PC-9 (cell line): ENCODE data around the gene LPCAT1. TPM values are rescaled to one million over a fixed set of nuclear protein-coding genes. Genes with fewer than 3 reads are reported as not detected.

Source experiments
- BruUV-seq: library from RNA; stranded (reverse); fragments of 400-500 nt; replicated peaks from 2 replicates; lab custom pipeline; 2021; lab: Mats Ljungman, UMichigan
- CTCF ChIA-PET: fragments of 300-600 bp; sonication (Branson Sonifier 250); formaldehyde crosslinking; loops from one replicate; lab custom pipeline; 2022; ENCODE audit warnings: antibody characterized with exemption; lab: Charles Lee
- POLR2A ChIA-PET: fragments of 300-600 bp; sonication (Branson Sonifier 250); formaldehyde crosslinking; loops from one replicate; lab custom pipeline; 2022; ENCODE audit warnings: antibody characterized with exemption; ENCODE audit not compliant: unreplicated experiment; lab: Charles Lee
- DNase-seq, 2 experiments: peaks; one replicate each; pipeline versions ENCODE4 v3.0.0 to v3.0.0-alpha.2; 2015 to 2022; ENCODE audit warnings: mixed read lengths in 1 of 2
- H2AFZ ChIP-seq: fragments of 200-600 bp; sonication (generic); 2 replicates; pipeline ENCODE4 v1.8.1; 2017; ENCODE audit warnings: antibody characterized with exemption
- H3F3A ChIP-seq: fragments of 200-600 bp; sonication (generic); 2 replicates; pipeline ENCODE4 v1.8.1; 2017; ENCODE audit warnings: antibody characterized with exemption, mild to moderate bottlenecking, low read depth; ENCODE audit not compliant: insufficient read depth
- H3K27ac ChIP-seq: fragments of 200-600 bp; sonication (generic); 2 replicates; pipeline ENCODE4 v1.6.1; 2016; ENCODE audit warnings: mixed run types
- H3K27me3 ChIP-seq: fragments of 200-600 bp; sonication (generic); 2 replicates; pipeline ENCODE4 v1.6.1; 2016; ENCODE audit warnings: low read depth, mixed run types; ENCODE audit not compliant: insufficient read depth
- H3K36me3 ChIP-seq: fragments of 200-600 bp; sonication (generic); 2 replicates; pipeline ENCODE4 v1.6.1; 2016; ENCODE audit warnings: low read depth, mixed run types
- H3K4me1 ChIP-seq: fragments of 200-600 bp; sonication (generic); replicated peaks from 2 replicates; pipeline ENCODE4 v1.6.1; 2016; ENCODE audit warnings: mixed run types; ENCODE audit not compliant: insufficient read depth
- H3K4me2 ChIP-seq: fragments of 200-600 bp; sonication (generic); 2 replicates; pipeline ENCODE4 v1.6.1; 2017; ENCODE audit warnings: mixed run types
- H3K4me3 ChIP-seq: fragments of 200-600 bp; sonication (generic); 2 replicates; pipeline ENCODE4 v1.6.1; 2016; ENCODE audit warnings: mixed run types
- H3K79me2 ChIP-seq: fragments of 200-600 bp; sonication (generic); 2 replicates; pipeline ENCODE4 v1.6.1; 2017; ENCODE audit warnings: low read depth, mixed run types
- H3K9me2 ChIP-seq: fragments of 200-600 bp; sonication (generic); 2 replicates; pipeline ENCODE4 v1.8.1; 2017; ENCODE audit warnings: mild to moderate bottlenecking; ENCODE audit not compliant: insufficient read depth
- H3K9me3 ChIP-seq: fragments of 200-600 bp; sonication (generic); 2 replicates; pipeline ENCODE4 v1.8.1; 2016; ENCODE audit warnings: low read depth; ENCODE audit not compliant: insufficient read depth
- H4K20me1 ChIP-seq: fragments of 200-600 bp; sonication (generic); 2 replicates; pipeline ENCODE4 v1.8.1; 2017; ENCODE audit not compliant: insufficient read depth
- CTCF ChIP-seq: fragments of 200-600 bp; sonication (generic); conservative IDR thresholded peaks from 2 replicates; pipeline ENCODE4 v1.6.1; 2017; ENCODE audit warnings: mixed run types, antibody characterized with exemption, mild to moderate bottlenecking, moderate library complexity
- EZH2 ChIP-seq: fragments of 200-600 bp; sonication (generic); IDR thresholded peaks from 2 replicates; pipeline ENCODE4 v1.8.0; 2017; ENCODE audit warnings: antibody characterized with exemption, low read depth
- intact Hi-C: fragments of 100-400 bp; cut with micrococcal nuclease; formaldehyde crosslinking; loops from one replicate; pipeline ENCODE4 v1.10.0; 2022; ENCODE audit not compliant: unreplicated experiment
- total RNA-seq: library from RNA; stranded (reverse); gene quantifications from 2 replicates; pipeline ENCODE4 v1.2.3, GENCODE V29; 2021

Gene LPCAT1
- total RNA-seq, 1 experiment from 2014 or later = 96.1 TPM

DNA sequence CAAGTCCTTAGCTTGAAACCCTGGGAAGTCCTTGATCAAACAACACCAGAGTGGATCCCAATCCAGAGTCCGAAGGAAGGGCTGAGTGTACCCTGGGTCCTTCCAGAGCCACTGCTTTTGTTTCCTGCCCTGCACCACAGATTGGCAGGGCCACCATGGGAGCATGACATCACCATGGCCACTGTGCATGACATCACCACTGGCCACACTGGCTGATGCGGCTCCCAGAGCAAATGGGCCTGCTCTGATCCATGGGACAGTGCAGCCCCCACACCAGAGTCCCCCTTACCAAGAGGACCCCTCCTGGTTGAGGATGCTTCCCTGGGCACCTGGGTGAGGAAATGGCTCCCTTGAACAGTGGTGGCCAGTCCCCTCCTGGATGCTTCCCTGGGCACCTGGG lies 88.4 kb downstream of the LPCAT1 start:
- H3K27ac ChIP-seq = no peak overlapping the region
- H3K4me3 ChIP-seq = no peak overlapping the region
- intact Hi-C loops = no loop called here
- H3K27me3 ChIP-seq = peaks cover 97% of the 10 kb centered on the region
- H3K79me2 ChIP-seq = no peaks in the 10 kb centered on the region
- ChIA-PET POLR2A (no interaction called here), CTCF (no interaction called here)
- no peaks in the 10 kb centered on the region for H3K36me3 ChIP-seq
- no TSS peak for BruUV-seq
- no peak overlapping the region for H2AFZ ChIP-seq
- no peaks in the 10 kb centered on the region; the same call in 1 of the 2 replicates for H3K9me3 ChIP-seq
- TF ChIP-seq CTCF (no peak), EZH2 (no peak)
- H4K20me1 ChIP-seq = no peaks in the 10 kb centered on the region
- H3K9me2 ChIP-seq = no peaks in the 10 kb centered on the region
- DNase-seq = no peak
- H3K4me1 ChIP-seq = no peaks in the 10 kb centered on the region
- no peaks in the 10 kb centered on the region for H3F3A ChIP-seq
- H3K4me2 ChIP-seq = no peak overlapping the region

DNA sequence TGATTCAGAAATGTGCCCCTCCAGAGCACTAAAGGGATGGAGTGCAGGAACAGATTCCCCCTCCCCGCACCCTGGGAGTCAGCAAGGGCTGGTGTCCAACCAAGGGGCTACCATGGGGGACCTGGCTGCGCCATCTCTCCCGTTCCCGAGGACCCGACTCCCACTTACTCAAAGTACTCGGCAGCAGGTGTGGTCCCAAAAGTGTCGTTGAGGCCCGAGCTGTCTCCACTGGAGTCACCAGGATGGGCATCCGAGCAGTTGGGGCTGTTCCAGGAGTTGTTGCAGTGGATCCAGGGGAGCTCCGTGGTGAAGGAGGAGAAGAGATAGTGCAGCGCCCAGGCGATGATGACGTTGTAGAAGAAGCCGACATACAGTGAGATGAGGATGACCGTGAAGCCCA lies 91.5 kb downstream of the LPCAT1 start:
- Histone ChIP-seq H3K27ac (no peak overlapping the region), H3K9me2 (no peaks in the 10 kb centered on the region), H3K4me1 (no peaks in the 10 kb centered on the region), H3F3A (no peaks in the 10 kb centered on the region), H3K4me3 (no peak overlapping the region), H2AFZ (no peak overlapping the region), H3K36me3 (no peaks in the 10 kb centered on the region), H3K27me3 (peaks cover 99% of the 10 kb centered on the region), H3K4me2 (no peak overlapping the region), H3K9me3 (peaks cover 14% of the 10 kb centered on the region), H3K79me2 (no peaks in the 10 kb centered on the region), H4K20me1 (no peaks in the 10 kb centered on the region)
- POLR2A ChIA-PET = no interaction called here
- TF ChIP-seq CTCF = no peak
- peak; percentile 91 for TF ChIP-seq EZH2
- CTCF ChIA-PET = no interaction called here
- no TSS peak for BruUV-seq
- DNase-seq = no peak
- intact Hi-C loops = no loop called here

DNA sequence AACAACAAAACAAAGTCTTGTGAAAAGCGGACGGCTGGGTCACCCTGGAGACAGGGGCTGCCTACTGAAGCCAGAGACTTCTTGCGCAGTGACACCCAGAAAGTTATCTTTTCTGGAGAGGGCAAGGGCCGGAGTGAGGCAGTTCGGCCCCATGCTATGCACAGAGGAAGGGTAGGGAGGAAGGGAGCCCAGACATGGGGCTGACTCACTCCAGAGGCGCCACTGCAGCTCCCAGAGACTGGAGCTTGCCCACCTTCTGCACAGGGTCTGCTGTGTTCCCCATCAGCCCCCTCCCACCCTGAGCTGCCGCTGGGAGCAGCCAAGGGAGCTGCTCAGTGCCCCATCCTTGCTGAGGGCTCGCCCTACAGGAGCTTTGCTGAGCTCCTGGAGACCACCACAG lies 91.9 kb downstream of the LPCAT1 start:
- POLR2A ChIA-PET = no interaction called here
- H3K36me3 ChIP-seq = no peaks in the 10 kb centered on the region
- no TSS peak for BruUV-seq

More for the DNA sequence above, 91.9 kb downstream of the LPCAT1 start:
- H2AFZ ChIP-seq = no peak overlapping the region
- H3K4me2 ChIP-seq = no peak overlapping the region
- no peaks in the 10 kb centered on the region for H3K9me2 ChIP-seq
- H3K79me2 ChIP-seq = no peaks in the 10 kb centered on the region
- CTCF ChIA-PET = no interaction called here
- no peak overlapping the region for H3K4me3 ChIP-seq
- TF ChIP-seq CTCF (no peak), EZH2 (no peak)
- H3K27me3 ChIP-seq = peaks cover 99% of the 10 kb centered on the region
- no peak for DNase-seq
- no peaks in the 10 kb centered on the region for H3K4me1 ChIP-seq
- no peaks in the 10 kb centered on the region for H3F3A ChIP-seq
- no peaks in the 10 kb centered on the region for H4K20me1 ChIP-seq
- no peak overlapping the region for H3K27ac ChIP-seq
- intact Hi-C loops = no loop called here
- H3K9me3 ChIP-seq = peaks cover 14% of the 10 kb centered on the region
